IPS-18c (cell line): ENCODE data around the gene GAA.

Source experiments
- H3K4me3 ChIP-seq: 2 replicates; pipeline ENCODE4 v1.7.0; 2013; ENCODE audit warnings: low read depth, mild to moderate bottlenecking, low read length, moderate library complexity; ENCODE audit not compliant: insufficient read depth
- H3K9me3 ChIP-seq: one replicate; pipeline ENCODE4 v1.6.1; 2013; ENCODE audit warnings: mild to moderate bottlenecking, low read length, moderate library complexity; ENCODE audit not compliant: control insufficient read depth, insufficient read depth

GAA gene

DNA sequence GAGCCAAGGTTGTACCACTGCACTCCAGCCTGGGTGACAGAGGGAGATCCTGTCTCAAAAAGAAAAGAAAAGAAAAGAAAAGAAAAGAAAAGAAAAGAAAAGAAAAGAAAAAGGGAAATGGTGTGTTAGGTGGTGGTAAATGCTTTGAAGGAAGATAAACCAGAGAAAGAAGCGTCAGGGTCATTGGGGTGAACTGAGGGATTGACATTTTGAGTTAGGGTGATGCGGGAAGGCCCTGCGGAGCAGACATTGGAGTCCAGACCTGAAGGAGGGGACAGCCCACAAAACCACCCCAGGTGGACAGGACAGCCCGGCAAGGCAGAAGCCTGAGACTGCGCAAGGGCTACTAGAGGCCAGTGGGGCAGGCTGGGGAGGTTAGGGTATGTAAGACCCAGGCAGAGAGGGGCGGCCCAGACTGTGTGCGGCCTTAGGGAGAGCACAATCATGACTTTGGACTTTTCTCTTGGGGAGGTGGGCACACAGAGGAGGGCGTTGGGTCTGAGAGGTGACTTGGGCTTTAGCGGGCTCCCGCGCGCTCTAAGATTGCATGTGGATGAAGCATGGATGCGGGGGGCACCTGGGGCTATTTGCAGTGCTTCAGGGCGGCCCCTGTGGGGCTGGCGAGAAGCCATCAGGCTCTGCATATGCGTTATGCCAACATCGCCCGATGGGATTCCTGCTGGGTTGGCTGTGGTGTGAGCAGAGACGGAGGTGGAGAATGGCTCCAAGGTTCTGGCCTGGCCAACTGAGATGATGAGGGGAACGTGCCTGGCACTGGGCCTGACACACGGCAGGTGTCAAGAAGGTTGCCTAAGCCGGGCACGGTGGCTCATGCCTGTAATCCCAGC, 3.3 kb upstream of the GAA start:
- no peaks in the 10 kb centered on the region for H3K9me3 ChIP-seq

GRCh38 chr17:80099291-80100034, 1.9 kb upstream of the GAA start:
- no peak overlapping the region for H3K4me3 ChIP-seq
- H3K9me3 ChIP-seq: no peaks in the 10 kb centered on the region

More for the DNA sequence above, 3.3 kb upstream of the GAA start:
- H3K4me3 ChIP-seq: no peak overlapping the region

- Histone ChIP-seq H3K9me3 (no peaks in the 10 kb centered on the region), H3K4me3 (no peak overlapping the region)
Measured at GRCh38 chr17:80100035-80100323, 1.4 kb upstream of the GAA start.

DNA sequence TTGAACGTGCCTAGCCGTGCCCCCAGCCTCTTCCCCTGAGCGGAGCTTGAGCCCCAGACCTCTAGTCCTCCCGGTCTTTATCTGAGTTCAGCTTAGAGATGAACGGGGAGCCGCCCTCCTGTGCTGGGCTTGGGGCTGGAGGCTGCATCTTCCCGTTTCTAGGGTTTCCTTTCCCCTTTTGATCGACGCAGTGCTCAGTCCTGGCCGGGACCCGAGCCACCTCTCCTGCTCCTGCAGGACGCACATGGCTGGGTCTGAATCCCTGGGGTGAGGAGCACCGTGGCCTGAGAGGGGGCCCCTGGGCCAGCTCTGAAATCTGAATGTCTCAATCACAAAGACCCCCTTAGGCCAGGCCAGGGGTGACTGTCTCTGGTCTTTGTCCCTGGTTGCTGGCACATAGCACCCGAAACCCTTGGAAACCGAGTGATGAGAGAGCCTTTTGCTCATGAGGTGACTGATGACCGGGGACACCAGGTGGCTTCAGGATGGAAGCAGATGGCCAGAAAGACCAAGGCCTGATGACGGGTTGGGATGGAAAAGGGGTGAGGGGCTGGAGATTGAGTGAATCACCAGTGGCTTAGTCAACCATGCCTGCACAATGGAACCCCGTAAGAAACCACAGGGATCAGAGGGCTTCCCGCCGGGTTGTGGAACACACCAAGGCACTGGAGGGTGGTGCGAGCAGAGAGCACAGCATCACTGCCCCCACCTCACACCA, 724 bp downstream of the GAA start:
- Histone ChIP-seq H3K4me3 (peak overlapping the region; percentile 88), H3K9me3 (no peaks in the 10 kb centered on the region)

GRCh38 chr17:80102664-80103448, 1.5 kb downstream of the GAA start:
- H3K9me3 ChIP-seq: no peaks in the 10 kb centered on the region
- H3K4me3 ChIP-seq: no peak overlapping the region

DNA sequence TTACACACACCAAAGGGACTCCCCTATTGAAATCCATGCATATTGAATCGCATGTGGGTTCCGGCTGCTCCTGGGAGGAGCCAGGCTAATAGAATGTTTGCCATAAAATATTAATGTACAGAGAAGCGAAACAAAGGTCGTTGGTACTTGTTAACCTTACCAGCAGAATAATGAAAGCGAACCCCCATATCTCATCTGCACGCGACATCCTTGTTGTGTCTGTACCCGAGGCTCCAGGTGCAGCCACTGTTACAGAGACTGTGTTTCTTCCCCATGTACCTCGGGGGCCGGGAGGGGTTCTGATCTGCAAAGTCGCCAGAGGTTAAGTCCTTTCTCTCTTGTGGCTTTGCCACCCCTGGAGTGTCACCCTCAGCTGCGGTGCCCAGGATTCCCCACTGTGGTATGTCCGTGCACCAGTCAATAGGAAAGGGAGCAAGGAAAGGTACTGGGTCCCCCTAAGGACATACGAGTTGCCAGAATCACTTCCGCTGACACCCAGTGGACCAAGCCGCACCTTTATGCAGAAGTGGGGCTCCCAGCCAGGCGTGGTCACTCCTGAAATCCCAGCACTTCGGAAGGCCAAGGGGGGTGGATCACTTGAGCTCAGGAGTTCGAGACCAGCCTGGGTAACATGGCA, 2.2 kb downstream of the GAA start:
- Histone ChIP-seq H3K4me3 (no peak overlapping the region), H3K9me3 (no peaks in the 10 kb centered on the region)

DNA sequence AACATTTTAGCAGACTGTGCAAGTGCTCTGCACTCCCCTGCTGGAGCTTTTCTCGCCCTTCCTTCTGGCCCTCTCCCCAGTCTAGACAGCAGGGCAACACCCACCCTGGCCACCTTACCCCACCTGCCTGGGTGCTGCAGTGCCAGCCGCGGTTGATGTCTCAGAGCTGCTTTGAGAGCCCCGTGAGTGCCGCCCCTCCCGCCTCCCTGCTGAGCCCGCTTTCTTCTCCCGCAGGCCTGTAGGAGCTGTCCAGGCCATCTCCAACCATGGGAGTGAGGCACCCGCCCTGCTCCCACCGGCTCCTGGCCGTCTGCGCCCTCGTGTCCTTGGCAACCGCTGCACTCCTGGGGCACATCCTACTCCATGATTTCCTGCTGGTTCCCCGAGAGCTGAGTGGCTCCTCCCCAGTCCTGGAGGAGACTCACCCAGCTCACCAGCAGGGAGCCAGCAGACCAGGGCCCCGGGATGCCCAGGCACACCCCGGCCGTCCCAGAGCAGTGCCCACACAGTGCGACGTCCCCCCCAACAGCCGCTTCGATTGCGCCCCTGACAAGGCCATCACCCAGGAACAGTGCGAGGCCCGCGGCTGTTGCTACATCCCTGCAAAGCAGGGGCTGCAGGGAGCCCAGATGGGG, 3.1 kb downstream of the GAA start:
- Histone ChIP-seq H3K9me3 (no peaks in the 10 kb centered on the region), H3K4me3 (no peak overlapping the region)

DNA sequence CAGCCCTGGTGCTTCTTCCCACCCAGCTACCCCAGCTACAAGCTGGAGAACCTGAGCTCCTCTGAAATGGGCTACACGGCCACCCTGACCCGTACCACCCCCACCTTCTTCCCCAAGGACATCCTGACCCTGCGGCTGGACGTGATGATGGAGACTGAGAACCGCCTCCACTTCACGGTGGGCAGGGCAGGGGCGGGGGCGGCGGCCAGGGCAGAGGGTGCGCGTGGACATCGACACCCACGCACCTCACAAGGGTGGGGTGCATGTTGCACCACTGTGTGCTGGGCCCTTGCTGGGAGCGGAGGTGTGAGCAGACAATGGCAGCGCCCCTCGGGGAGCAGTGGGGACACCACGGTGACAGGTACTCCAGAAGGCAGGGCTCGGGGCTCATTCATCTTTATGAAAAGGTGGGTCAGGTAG, 3.6 kb downstream of the GAA start:
- H3K9me3 ChIP-seq: no peaks in the 10 kb centered on the region
- no peak overlapping the region for H3K4me3 ChIP-seq

DNA sequence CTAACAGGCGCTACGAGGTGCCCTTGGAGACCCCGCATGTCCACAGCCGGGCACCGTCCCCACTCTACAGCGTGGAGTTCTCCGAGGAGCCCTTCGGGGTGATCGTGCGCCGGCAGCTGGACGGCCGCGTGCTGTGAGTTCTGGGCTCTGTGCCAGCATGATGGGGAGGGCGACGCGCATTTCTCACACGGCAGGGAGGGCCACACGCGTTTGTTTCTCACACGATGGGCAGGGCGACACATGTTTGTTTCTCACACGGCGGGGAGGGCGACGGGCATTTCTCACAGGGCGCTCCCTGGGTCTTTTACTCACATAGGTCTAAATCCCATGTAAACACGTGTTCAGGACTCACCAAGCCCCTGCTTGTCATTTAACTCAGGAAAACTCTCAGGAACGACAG, 4.4 kb downstream of the GAA start:
- Histone ChIP-seq H3K4me3 (no peak overlapping the region), H3K9me3 (no peaks in the 10 kb centered on the region)

GRCh38 chr17:80106176-80106575, 4.8 kb downstream of the GAA start:
- Histone ChIP-seq H3K9me3 (no peaks in the 10 kb centered on the region), H3K4me3 (no peak overlapping the region)

DNA sequence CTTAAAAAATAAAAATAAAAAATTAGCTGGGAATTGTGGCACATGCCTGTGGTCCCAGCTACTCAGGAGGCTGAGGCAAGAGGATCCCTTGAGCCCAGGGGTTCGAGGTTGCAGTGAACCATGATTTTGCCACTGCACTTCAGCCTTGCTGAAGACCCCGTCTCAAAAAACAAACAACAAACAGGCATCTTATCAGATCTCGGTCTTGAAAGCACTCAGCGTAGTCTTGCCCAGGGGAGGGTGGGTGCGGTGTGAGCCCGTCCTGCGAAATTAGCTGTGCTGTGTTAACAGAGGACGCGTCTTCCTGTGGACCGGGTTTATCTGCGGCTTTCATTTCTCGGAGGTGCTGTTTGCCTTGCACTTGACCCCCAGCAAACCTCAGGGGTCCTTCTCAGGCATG, 5.4 kb downstream of the GAA start:
- no peak overlapping the region for H3K4me3 ChIP-seq
- no peaks in the 10 kb centered on the region for H3K9me3 ChIP-seq

GRCh38 chr17:80107231-80108021, 6.0 kb downstream of the GAA start:
- Histone ChIP-seq H3K9me3 (no peaks in the 10 kb centered on the region), H3K4me3 (no peak overlapping the region)

GRCh38 chr17:80108036-80108971, 6.9 kb downstream of the GAA start:
- H3K4me3 ChIP-seq: no peak overlapping the region
- H3K9me3 ChIP-seq: no peaks in the 10 kb centered on the region

- Histone ChIP-seq H3K9me3 (no peaks in the 10 kb centered on the region), H3K4me3 (no peak overlapping the region)
Measured at GRCh38 chr17:80109066-80109660, 7.8 kb downstream of the GAA start.
